Spinal cord (tissue), 10 donors: Measurements from ENCODE around the gene DCAF12. TPM values are rescaled to one million over a fixed set of nuclear protein-coding genes. Genes with fewer than 3 reads are reported as not detected.

Source experiments
- DNase-seq, 6 donors: peaks; one replicate each; pipeline versions ENCODE4 v3.0.0 to v3.0.0-alpha.2; 2013 to 2015; ENCODE audit warnings: low spot score in 6 of 6, low read depth in 4 of 6
- H3K27ac ChIP-seq: one replicate; pipeline ENCODE4 v1.5.1; 2013; ENCODE audit warnings: low read depth, low read length, control low read depth
- H3K27me3 ChIP-seq: one replicate; pipeline ENCODE4 v1.6.1; 2013; ENCODE audit warnings: low read length; ENCODE audit not compliant: control insufficient read depth, insufficient read depth
- H3K36me3 ChIP-seq: one replicate; pipeline ENCODE4 v1.6.1; 2013; ENCODE audit warnings: low read length; ENCODE audit not compliant: control insufficient read depth, insufficient read depth
- H3K4me1 ChIP-seq: one replicate; pipeline ENCODE4 v1.6.1; 2013; ENCODE audit warnings: low read length; ENCODE audit not compliant: control insufficient read depth, insufficient read depth
- H3K4me3 ChIP-seq: one replicate; pipeline ENCODE4 v1.5.1; 2013; ENCODE audit warnings: low read depth, low read length, control low read depth
- H3K9me3 ChIP-seq: one replicate; pipeline ENCODE4 v1.6.1; 2013; ENCODE audit warnings: low read length; ENCODE audit not compliant: control insufficient read depth, insufficient read depth
- WGBS: methylation state at CpG from one replicate; pipeline ENCODE4 v1.1.5; 2013; ENCODE audit warnings: missing lambda C conversion rate; ENCODE audit not compliant: insufficient coverage; 5-methylcytosine and 5-hydroxymethylcytosine counted together
- polyA plus RNA-seq, 2 donors: library from polyadenylated mRNA; unstranded; fragments of 120-200 nt; gene quantifications; one replicate each; pipeline ENCODE4 v1.2.1, GENCODE V29; 2013; ENCODE audit not compliant: insufficient read length in 2 of 2
- total RNA-seq, 2 donors: library from RNA; depleted of rRNA in 1 of 2; stranded (reverse); fragments of 120-200 nt in 1 of 2; fragments of >200 nt in 1 of 2; gene quantifications; one replicate each; pipeline versions ENCODE4 v1.2.3 to v1.2.4, GENCODE V29; 2013 to 2014
- donor health status: healthy.

The DCAF12 gene
- total and polyA plus RNA-seq, 4 donors: 32.3 to 46.9 (median 41.3) TPM

DNA sequence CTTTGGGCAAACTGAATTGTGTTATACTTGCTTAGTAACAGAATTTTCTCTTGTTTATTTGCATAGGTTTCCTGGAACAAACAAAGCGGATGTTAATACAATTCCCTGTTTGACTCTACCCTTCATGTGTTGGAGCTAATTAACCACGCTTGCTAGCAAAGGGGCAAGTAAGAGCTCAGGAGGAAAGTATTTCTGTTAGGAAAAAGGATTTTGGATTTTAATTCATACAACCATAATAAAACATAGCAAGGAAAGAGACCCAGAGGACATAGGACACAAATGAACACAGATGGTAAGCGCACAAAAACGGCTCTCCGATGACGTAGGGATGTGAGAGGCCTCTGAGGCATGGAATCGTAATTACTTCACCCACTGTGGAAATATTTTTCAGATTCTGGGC, 5.1 kb upstream of the DCAF12 start:
- no CpG with 5 or more reads among the region's 7 CpGs for WGBS
- Histone ChIP-seq H3K4me1 (peaks cover 16% of the 10 kb centered on the region), H3K27me3 (no peaks in the 10 kb centered on the region), H3K9me3 (no peaks in the 10 kb centered on the region), H3K27ac (no peak overlapping the region), H3K4me3 (no peak overlapping the region), H3K36me3 (no peaks in the 10 kb centered on the region)
- peak in 1 of 6 donors; percentile 93 for DNase-seq

DNA sequence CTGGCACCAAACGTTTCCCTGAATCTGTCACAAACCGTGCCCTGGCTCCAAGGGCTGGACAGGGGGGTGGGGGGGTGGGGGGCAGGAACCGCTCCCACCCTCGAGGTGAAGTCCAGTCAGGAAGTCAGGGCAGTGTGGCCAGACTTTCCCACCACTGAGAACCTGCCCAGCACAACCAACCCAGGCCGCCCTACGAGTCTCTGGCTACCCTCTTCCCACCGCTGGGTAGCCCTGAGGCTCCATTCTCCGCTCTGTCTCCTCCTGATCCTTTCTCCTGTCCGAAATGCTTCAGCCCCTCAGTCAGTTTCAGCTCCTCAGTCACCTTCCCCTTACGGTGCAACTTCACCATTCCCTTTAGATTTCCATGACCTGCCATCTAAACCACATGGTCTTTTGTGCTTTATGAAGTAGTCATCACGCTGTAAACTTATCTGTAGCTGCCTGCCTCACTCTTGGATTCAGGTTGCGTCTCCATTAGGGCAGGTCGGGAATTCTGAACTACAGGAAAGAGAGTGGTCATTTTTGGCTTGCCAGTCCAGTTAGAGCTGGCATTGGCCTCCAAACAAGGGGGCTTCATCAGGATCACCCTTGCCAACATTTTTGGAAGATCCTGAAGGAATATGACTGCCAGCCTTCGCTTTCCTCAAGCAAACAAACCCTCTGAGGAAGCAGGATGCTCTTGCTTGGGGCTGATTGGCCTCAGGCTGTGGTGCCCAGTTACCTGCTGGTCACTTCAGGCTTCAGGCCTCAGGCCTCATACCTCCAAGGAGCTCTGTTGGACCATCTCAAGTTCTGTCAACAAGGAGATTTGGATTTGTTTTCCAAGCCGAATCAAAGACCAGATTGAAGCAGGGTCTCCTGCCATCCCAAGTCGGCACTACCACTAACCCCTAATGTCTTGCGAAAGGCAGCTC, 794 bp upstream of the DCAF12 start:
- Histone ChIP-seq H3K27me3 (no peaks in the 10 kb centered on the region), H3K4me3 (peak overlapping the region; percentile 89), H3K9me3 (no peaks in the 10 kb centered on the region), H3K36me3 (peaks cover 4% of the 10 kb centered on the region), H3K27ac (peak overlapping the region; percentile 95), H3K4me1 (peaks cover 16% of the 10 kb centered on the region)
- peak in 1 of 6 donors; percentile 2 for DNase-seq
- 93% methylated on average over 10 of the region's 17 CpGs for WGBS

DNA sequence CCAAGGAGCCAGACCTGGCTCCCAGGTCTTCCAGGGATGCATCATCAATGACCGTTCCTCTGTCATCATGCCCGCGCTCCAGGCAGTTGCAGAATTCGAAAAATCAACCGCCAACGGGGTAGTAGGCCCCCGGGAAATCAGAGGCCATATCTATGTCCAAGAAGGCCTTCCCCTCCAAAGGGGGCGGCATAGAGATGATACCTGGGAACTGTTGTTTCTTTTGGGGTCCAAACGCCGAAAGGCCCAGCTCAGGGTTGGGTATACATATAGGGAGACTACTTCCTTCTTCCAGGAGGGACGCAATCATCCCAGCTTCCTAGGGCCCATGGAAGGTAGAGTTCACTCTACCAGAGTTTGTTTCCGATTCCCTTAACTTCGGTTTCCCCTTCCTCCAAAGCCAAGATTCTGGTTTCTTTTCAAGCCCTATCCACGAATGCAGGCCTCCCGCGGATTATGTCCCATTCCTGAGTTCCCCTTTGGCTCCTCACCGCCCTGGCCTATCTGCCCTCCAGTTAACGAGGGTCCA, 754 bp downstream of the DCAF12 start:
- Histone ChIP-seq H3K27ac (peak overlapping the region; percentile 95), H3K27me3 (no peaks in the 10 kb centered on the region), H3K9me3 (no peaks in the 10 kb centered on the region), H3K4me3 (peak overlapping the region; percentile 89), H3K4me1 (peaks cover 15% of the 10 kb centered on the region), H3K36me3 (peaks cover 10% of the 10 kb centered on the region)
- peak in 1 of 6 donors; percentile 9 for DNase-seq
- WGBS: 2% methylated on average over 14 of the region's 18 CpGs

DNA sequence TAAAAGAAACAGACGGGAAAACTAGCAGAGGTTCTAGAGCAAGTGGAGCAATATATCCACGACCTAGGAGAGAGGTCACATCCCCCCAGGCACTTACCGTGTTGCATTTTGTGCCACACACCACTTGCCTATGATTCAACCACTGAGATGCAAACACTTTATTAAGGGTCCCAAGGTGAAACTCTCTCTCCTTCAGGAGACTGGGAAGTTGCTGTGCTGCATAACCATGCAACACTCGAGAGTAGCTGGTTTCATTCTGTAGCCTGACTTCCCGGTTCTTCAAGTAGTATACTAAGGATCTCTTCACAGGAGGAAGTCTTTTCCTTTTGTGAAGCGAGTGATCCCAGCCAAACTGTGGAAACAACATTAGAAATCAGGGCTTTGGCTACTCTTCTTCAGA, 1.6 kb downstream of the DCAF12 start:
- no peak overlapping the region for H3K27ac ChIP-seq
- no peak for DNase-seq
- peaks cover 15% of the 10 kb centered on the region for H3K36me3 ChIP-seq
- H3K4me1 ChIP-seq: peaks cover 15% of the 10 kb centered on the region
- WGBS: 69% methylated on average over 3 of the region's 6 CpGs
- H3K9me3 ChIP-seq: no peaks in the 10 kb centered on the region
- H3K4me3 ChIP-seq: peak overlapping the region; percentile 89
- no peaks in the 10 kb centered on the region for H3K27me3 ChIP-seq

DNA sequence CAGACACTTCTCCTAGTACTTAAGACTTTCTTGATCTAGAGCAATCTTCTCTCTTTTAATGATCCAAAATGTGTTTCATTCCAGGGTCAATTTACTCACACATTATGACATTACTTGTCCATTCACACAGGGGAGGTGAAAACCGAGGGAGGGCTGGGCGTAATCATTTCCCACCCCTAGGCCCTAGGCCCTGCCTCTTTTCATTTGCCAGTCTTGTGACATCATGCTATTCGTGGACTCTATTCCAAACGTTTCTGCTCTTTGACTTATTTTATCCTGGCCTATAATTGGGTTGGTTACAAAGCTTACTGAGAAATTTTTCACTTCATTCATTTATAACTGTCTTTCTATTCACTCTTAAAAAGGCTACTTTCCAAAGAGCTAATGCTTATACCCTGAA, 2.4 kb downstream of the DCAF12 start:
- Histone ChIP-seq H3K9me3 (no peaks in the 10 kb centered on the region), H3K27me3 (no peaks in the 10 kb centered on the region), H3K4me1 (peaks cover 15% of the 10 kb centered on the region), H3K4me3 (no peak overlapping the region), H3K27ac (no peak overlapping the region), H3K36me3 (peaks cover 18% of the 10 kb centered on the region)
- DNase-seq: no peak
- WGBS: no CpG with 5 or more reads among the region's 4 CpGs

DNA sequence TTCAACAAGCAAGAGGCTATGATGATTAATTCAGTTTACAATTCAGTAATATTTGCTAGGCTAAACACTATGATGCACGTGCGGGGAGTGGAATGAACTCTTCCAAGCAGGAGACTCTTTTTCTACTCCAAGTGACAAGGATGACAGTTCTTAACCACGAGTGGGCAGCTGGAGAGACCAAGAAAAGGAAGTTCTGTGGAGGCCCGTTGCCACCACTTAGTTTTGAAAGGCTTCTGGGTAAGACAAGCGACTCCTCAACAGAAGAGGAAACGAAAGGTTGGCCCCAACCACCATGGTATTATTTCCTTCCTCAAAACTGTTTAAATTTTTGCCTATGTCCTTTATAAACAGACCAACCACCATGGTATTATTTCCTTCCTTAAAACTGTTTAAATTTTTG, 2.8 kb downstream of the DCAF12 start:
- no peak for DNase-seq
- Histone ChIP-seq H3K4me3 (no peak overlapping the region), H3K36me3 (peaks cover 18% of the 10 kb centered on the region), H3K9me3 (no peaks in the 10 kb centered on the region), H3K27ac (no peak overlapping the region), H3K4me1 (peaks cover 15% of the 10 kb centered on the region), H3K27me3 (no peaks in the 10 kb centered on the region)
- WGBS: 65% methylated on average over 5 of the region's 6 CpGs

DNA sequence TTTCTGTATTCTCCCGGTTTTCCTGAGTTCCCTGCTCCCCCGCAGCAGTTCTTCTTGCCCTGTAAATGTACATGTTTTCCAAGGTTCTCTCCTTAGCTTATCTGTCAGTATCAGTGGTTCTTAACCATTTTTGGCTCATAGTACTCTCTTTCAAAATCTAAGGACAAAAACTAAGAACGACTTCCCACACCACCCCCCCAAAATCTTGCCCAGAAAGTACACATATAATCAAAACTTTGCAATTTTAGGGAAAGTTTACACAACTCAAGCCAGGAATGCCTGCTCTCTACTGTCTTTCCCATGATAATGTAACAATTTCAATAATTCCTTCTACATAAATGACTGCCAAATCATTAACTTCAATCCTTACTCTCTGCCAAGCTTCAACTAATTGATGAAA, 4.5 kb downstream of the DCAF12 start:
- Histone ChIP-seq H3K4me1 (peaks cover 9% of the 10 kb centered on the region), H3K9me3 (no peaks in the 10 kb centered on the region), H3K4me3 (no peak overlapping the region), H3K36me3 (peaks cover 29% of the 10 kb centered on the region), H3K27me3 (no peaks in the 10 kb centered on the region), H3K27ac (no peak overlapping the region)
- DNase-seq: no peak
- WGBS: 92% methylated on average over 3 of the region's 3 CpGs

DNA sequence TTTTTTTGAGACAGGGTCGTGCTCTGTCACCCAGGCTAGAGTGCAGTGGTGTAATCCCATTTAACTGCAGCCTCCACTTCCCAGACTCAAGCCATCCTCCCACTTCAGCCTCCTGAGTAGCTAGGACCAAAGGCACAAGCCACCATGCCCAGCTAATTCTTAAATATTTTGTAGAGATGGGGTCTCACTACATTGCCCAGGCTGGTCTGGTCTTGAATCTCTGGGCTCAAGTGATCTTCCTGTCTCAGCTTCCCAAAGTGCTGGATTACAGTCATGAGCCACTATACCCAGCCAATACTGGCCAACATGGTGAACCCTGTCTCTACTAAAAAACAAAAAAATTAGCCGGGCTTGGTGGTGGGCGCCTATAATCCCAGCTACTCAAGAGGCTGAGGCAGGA, 6.8 kb downstream of the DCAF12 start:
- DNase-seq: no peak
- no peak overlapping the region for H3K27ac ChIP-seq
- H3K36me3 ChIP-seq: peaks cover 46% of the 10 kb centered on the region
- H3K4me3 ChIP-seq: no peak overlapping the region
- H3K4me1 ChIP-seq: peaks cover under 1% of the 10 kb centered on the region
- no peaks in the 10 kb centered on the region for H3K27me3 ChIP-seq
- 100% methylated on average over 2 of the region's 3 CpGs for WGBS
- H3K9me3 ChIP-seq: no peaks in the 10 kb centered on the region

DNA sequence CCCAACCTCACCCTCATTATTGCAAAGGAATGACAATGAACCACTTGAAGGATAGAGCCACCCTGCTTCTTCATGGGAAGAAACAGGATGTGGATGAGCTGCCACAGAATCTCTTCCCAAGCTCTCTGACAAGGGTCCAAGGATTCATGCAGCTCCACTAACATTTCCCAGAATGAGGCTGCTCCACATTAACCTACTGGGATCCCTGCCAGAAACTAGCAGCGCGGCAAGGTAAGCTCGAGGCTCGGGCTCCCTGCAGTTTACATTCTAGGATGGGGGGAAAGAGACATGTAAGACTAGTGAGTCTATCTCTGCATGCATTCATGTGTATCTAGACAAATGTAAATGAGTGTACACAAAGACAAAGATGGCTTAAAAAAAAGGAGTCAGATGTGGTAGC, 12.1 kb downstream of the DCAF12 start:
- no peaks in the 10 kb centered on the region for H3K27me3 ChIP-seq
- DNase-seq: peak in 2 of 6 donors; percentile 47 to 74
- H3K4me1 ChIP-seq: peaks cover 8% of the 10 kb centered on the region
- H3K4me3 ChIP-seq: no peak overlapping the region
- H3K36me3 ChIP-seq: peaks cover 51% of the 10 kb centered on the region
- no peak overlapping the region for H3K27ac ChIP-seq
- no CpG with 5 or more reads among the region's 4 CpGs for WGBS
- H3K9me3 ChIP-seq: no peaks in the 10 kb centered on the region

DNA sequence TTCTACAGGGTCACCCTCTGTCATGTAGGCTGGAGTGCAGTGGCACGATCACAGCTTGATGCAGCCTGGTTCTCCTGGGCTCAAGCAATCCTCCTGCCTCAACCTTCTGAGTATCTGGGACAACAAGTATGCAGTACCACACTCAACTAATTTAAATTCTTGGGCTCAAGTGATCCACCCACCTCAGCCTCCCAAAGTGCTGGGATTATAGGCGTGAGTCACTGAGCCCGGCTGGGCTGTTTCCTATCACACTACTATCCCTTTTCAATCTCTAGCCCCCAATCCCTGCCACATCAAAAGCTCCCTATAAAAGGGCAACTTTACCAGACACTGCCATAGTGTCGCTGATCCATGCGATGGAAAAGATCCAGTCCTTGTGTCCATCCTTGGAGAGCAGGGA, 20.4 kb downstream of the DCAF12 start:
- no peaks in the 10 kb centered on the region for H3K9me3 ChIP-seq
- H3K36me3 ChIP-seq: peaks cover 64% of the 10 kb centered on the region
- 100% methylated on average over 3 of the region's 5 CpGs for WGBS
- H3K4me1 ChIP-seq: no peaks in the 10 kb centered on the region
- no peak overlapping the region for H3K4me3 ChIP-seq
- H3K27ac ChIP-seq: no peak overlapping the region
- no peaks in the 10 kb centered on the region for H3K27me3 ChIP-seq
- DNase-seq: no peak
